GM18526 (cell line): ENCODE results near the gene VGLL3.

Experiments used
- POLR2A ChIP-seq: IDR thresholded peaks from 3 replicates; pipeline ENCODE4 v1.6.1; 2011; ENCODE audit not compliant: insufficient read length; ENCODE audit errors: extremely low read depth

VGLL3 gene

DNA sequence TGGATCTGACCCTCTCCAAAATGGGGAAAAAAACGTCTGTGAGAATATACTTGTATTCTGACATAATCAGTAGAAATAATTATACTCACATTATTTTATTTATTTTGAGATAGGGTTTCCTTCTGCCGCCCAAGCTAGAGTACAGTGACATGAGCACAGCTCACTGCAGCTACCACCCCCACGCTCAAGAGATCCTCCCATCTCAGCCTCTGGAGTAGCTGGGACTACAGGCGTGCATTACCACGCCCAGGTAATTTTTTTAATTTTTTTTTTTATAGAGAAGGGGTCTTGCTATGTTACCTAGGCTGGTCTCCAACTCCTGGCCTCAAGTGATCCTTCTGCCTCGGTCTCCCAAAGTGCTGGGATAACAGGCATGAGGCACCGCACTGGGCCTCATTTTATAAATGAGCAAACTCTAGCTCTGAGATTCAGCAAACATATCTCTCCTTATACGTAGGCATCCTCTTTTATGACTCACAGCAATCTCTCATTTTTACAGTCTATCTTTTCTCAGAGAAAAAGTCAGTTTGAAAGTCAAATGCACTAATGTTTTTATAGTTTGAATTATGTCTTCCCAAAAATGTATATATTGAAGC lies 989 bp upstream of the VGLL3 start:
- TF ChIP-seq POLR2A = no peak

DNA sequence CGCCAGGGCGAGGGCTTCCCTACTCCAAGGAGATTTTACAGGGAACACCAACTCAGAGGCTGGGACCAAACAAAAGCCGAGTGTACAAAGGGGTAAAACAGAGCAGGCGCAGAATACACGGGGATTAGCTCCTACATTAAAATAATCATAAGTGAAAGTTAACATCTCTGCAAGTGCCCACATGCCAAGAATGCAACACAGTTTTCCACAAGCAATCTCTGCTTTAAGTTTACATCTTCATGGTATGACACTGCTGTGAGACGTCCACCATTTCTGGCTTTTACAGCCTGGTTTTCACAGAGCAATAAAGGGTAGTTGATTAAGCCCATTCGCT lies 500 bp upstream of the VGLL3 start:
- TF ChIP-seq POLR2A = no peak

DNA sequence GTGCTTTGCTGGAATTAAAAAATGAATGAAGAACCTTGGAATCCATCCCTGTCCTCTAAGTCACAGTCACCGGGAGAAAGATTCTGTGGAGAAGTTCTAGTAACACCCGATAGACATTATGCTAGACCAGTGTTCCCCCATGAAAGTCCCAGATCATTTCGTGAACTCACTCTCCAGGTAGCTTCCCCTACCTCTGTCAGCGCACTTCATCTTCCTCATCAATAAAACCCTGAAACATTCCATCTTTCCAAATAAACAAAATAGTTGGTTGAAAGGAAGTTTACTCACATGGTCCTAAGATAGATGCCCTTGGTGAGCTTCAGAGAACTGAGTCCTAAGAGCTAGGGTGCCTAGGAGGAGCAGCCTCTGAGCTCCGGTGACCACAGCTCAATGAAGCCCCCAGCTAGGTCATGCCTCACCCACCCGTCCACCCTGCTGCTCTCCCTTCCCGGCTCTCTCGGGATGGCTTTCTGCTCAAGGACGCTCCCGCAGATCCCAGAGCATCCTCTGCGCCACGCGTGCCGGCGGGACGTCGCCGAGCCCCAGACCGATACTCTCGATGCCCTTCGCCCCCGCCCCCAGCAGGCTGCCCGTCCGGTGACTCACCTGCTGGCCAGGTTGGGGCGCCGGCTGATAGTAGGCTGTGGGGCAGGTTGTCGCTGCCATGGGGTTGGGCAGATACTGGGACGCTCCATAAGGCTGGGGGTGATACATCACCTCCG lies 776 bp downstream of the VGLL3 start:
- no peak for TF ChIP-seq POLR2A

DNA sequence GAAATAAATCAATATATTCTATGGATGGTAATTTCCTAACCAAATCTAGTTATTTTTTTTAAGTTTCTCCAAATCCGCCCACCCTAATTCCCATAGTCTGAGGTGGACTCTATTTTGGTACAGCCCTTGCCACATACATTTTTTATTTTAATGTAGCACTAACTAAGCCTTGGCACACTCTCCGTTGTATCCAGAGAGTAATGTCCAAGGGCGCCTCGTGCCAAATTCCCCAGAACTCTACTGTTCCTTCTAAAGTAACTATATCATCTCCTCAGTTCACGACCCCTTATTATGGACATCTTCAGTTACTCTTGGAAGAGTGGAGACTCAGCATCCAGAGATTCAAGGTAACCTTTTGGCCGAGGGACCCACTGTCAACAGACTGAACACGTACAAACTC lies 1.3 kb downstream of the VGLL3 start:
- no peak for TF ChIP-seq POLR2A

DNA sequence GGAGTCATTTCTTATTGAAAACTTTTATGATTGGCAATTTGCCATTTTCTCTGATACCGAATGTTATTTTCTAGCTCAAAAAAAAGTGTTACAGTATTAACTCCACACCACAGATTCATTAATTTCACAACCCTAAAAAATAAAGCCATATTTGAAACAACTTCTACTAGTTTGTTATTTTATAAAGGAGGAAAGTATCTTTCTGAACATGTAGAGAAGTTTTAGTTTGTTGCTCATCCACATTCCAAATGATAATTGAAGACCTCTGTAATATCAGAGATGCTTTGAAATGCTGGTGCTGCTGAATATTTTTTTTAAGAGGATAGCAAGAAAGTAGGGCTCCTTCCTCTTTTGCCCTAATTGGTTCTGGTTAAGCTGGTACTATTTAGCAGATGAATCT lies 1.9 kb downstream of the VGLL3 start:
- no peak for TF ChIP-seq POLR2A

DNA sequence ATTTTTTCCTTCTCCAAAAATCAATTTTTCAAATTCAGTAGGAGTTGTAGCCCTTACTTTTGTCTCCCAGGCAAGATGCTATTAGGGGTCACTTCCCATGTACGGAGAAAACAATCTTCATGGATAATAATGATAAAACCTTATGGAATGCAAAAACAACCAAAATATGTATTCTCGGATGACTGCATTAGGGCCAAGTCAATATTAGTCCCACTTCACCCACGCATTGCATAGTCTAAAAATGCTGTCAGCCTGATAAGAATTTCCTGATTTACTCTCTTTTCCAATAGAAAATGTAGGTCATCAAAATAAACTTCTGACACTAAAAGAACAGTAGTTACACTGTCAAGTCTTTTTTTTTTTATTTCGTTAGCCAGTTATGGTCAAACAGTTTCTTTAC lies 2.7 kb downstream of the VGLL3 start:
- TF ChIP-seq POLR2A = no peak

DNA sequence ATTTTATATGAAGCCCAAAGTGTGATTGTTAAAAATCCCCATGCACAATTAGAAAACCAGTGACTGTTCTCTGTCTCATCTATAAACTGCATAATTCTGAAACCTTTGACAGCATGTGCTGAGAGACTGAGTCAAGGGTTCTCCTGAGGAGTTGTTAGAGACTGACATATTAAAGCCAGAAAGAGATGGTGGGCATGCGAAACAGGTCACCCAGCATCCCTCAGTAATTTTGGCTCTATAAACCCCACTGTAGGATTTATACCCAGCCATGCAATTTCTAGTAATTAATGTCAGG lies 3.6 kb downstream of the VGLL3 start:
- no peak for TF ChIP-seq POLR2A

DNA sequence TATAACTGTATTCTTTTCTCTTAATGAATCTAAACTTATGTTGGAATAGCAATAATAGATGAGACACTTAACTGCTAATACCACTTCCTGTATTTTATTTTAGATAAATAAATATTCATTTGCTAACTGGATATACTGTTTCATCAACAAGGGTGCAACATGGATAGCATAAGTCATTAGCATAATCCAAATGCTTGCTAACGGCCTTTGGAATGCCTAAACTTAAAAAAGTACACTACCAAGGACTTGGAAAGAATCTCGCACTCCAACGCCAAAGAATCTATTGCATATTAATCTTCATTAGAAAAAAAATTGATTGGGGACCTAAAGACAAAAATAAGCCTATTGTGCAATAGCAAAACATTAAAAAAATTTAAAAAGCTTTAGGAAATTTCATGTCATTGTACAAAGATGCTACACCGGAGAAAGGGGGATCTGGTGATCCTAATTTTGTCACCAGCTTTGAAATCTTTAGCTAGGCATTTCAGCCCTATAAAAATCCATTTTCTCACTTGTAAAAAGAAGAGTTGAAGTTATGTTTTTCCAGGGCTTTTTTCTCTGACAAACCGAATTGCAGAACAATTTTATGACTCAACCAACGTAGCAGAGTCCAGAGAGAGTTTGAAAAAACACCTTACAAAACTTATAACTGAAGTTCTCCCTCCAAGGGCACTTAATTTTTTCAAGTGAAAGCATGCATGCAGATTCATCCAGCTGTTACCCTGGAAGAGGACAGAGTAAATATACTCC lies 4.1 kb downstream of the VGLL3 start:
- TF ChIP-seq POLR2A = no peak

DNA sequence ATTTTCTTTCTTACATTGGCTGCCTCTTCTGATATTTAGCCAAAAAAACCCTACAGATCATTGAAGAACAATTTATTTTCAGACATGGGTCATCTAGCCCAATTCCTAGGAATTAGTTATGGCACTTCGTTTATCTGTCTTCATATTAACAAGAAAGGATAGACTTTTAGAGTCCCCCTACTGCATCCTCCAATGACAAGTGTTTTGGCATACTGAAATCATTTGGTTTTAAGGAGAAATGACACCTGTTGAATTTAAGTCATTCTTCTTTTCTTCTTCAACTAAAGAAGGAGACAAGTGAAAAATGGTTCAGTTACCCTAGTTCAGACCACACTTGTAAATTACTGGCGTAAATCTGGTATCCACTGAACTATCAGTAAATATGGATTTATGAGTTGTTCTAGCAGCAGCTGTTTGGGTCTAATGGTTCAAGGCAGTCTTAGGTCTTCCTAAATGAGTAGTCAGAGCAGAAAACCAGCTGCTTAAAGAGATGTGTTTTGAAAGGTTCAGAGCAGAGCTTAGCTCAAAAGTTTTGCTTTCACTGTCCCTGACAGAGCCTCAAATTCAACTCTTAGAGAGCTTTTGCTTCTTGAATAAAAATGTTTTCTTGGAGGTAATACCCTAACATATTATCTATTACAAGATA lies 5.6 kb downstream of the VGLL3 start:
- TF ChIP-seq POLR2A = no peak

DNA sequence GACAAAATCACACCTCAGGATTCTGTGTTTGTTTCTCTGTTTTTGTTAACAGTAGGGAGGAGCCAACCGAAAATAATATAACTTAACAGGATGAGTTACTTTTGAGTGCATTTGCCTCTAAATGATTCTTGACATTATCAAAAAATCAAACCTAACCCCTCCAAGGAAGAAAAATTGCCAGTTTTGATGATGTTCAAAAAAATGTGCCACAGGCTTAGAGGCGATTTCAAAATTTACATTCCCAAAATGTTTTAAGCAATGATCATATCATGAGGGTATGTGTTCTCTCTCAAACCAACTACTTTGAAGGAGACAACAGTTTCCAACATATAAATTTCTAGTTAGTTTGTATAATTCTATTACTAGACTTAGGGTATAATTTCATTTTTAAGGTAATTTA lies 6.7 kb downstream of the VGLL3 start:
- TF ChIP-seq POLR2A = no peak

DNA sequence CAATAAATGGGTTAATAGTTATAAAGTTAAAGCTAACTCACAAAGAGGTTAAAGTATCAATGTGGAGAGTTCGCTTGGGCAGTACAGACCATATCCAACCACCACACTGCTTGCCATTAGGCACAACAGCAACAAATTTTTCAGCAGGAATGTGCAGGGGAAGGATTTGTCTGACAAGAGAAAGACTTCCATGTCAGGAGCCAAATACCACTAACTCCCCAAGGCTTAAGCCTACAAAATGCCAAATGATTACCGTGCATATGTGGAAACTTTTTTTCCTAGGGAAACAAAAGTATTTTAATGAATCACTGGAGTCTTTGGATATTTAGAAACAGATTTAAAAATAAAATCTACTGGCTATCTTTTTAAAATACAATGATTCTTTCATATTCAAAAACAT lies 8.1 kb downstream of the VGLL3 start:
- no peak for TF ChIP-seq POLR2A

DNA sequence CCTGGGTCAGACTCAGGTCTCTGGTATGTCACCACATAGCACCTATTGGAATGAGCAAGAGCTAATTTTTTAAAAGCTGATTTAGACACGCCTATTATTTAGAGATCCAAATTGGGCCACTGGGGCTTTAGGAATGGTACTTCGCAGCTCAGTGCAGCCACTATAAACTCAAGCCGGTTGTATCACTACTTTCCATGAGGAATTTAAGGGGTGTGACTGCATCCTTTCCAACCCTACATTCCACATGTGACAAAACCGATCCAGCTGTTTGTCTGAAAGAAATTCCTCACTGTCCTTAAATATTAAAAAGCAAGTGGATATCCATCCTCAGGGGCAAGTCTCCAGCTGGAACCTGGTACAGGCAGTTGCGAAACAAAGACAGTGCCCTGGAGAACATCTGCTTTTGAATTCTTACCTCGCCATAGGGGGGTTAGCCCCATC lies 12.8 kb downstream of the VGLL3 start:
- TF ChIP-seq POLR2A = no peak

DNA sequence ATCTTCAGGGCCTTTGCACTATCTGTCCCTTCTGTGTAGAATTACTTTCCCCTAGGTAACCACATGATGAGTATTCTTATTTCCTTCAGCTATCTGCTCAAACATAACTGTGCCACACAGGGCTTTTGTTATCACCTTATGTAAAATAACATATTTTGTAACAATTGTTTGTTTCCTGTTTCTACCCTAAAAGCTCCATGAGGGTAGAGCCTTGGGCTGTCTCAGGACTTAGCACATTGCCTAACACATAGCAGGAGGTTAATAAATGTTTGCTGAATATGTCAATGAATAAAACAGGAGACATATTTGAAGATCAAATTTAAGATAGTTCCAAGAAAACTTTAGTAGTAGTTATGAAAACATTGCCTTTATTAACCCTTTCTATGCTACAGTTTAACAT lies 14.7 kb downstream of the VGLL3 start:
- no peak for TF ChIP-seq POLR2A

DNA sequence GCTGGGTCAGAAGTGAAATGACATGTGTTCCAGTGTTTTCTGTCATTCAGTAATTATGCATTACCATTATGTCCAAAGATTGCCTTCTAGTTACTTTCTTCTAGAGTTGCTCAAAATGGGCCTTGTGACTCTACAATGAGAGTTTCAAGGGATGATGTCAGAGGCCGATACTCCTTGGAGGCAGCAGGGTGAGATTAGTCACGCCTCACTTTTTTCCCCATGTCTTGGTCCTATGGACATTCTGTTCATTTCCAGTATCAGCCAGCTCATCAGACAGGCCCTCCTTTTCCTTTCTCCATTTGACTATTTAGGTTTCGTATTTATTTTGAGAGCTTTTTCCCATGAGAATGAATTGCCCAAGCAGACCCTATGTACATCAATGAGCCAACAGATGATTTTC lies 17.5 kb downstream of the VGLL3 start:
- TF ChIP-seq POLR2A = no peak

DNA sequence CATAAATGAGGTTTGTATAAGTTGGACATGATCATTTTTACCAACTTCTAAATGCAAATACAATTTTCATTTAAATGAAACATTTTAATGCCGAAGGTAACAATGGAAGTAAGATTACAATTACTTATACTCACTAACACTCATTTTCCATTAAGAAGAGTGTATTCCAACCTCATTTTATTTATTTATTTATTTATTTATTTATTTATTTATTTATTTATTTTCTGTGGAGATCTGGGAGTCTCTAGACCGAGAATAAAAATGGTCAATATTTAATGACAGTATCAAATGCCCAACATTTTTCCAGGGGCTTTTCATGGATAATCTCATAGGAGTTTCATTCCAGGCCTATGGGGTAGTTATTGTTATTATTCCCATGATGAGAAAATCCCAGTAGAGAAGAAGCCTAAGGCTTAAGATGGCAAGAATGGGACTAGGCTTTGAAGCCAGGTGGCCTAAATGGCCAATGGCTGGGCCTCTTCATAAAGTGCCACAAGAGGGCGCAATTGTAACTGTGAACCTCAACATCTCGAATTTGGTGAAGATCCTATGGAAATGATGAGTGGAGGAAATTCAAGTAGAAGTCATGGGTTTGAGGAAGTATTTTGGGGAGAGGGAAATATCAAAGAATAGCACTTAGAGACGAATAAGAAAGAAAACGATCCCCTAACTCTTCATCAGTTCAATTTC lies 21.3 kb downstream of the VGLL3 start:
- no peak for TF ChIP-seq POLR2A
